ENCODE measurements around the gene LIFR.
"Not testable (repeated sequence)": the region's sequence is repeated elsewhere in the genome, so short reads cannot be mapped to it uniquely, and the experiment has no call there.

LIFR gene

GRCh38 chr5:38516649-38517048 is 39.8 kb downstream of the LIFR start:
- DNase-seq (ENCODE audit: low read depth), result not testable (repeated sequence)

GRCh38 chr5:38515646-38516045 is 40.8 kb downstream of the LIFR start:
- DNase-seq (ENCODE audit: low read depth), result no peak

GRCh38 chr5:38515092-38515491 is 41.4 kb downstream of the LIFR start:
- no peak for DNase-seq (ENCODE audit: low read depth)

- peak; percentile 17 for DNase-seq (ENCODE audit: low read depth)
These were observed 47.3 kb downstream of the LIFR start for GRCh38 chr5:38509185-38509584.

GRCh38 chr5:38506302-38506701 is 50.1 kb downstream of the LIFR start:
- no peak for DNase-seq (ENCODE audit: low read depth)

GRCh38 chr5:38500573-38501260 is 55.7 kb downstream of the LIFR start:
- DNase-seq (ENCODE audit: low read depth), result peak; percentile 32

GRCh38 chr5:38497946-38498345 is 58.5 kb downstream of the LIFR start:
- DNase-seq (ENCODE audit: low read depth), result no peak

- DNase-seq (ENCODE audit: low read depth), result no peak
These were observed 61.7 kb downstream of the LIFR start for GRCh38 chr5:38494763-38495162.

- no peak for DNase-seq (ENCODE audit: low read depth)
These were observed 62.3 kb downstream of the LIFR start for GRCh38 chr5:38494175-38494574.

GRCh38 chr5:38483805-38484398 is 72.5 kb downstream of the LIFR start:
- DNase-seq (ENCODE audit: low read depth), result no peak

GRCh38 chr5:38479315-38479904 is 77.0 kb downstream of the LIFR start:
- no peak for DNase-seq (ENCODE audit: low read depth)

- DNase-seq (ENCODE audit: low read depth), result no peak
These were observed 77.6 kb downstream of the LIFR start for GRCh38 chr5:38478878-38479277.

- DNase-seq (ENCODE audit: low read depth), result no peak
These were observed 78.3 kb downstream of the LIFR start for GRCh38 chr5:38478166-38478565.

- DNase-seq (ENCODE audit: low read depth), result no peak
These were observed 83.4 kb downstream of the LIFR start for GRCh38 chr5:38473008-38473407.

- DNase-seq (ENCODE audit: low read depth), result no peak
These were observed 83.9 kb downstream of the LIFR start for GRCh38 chr5:38472541-38472940.

- no peak for DNase-seq (ENCODE audit: low read depth)
These were observed 84.7 kb downstream of the LIFR start for GRCh38 chr5:38471709-38472108.

- no peak for DNase-seq (ENCODE audit: low read depth)
These were observed 86.7 kb downstream of the LIFR start for GRCh38 chr5:38469707-38470267.

GRCh38 chr5:38468978-38469706 is 87.3 kb downstream of the LIFR start:
- DNase-seq (ENCODE audit: low read depth), result no peak

- peak; percentile 81 for DNase-seq (ENCODE audit: low read depth)
These were observed 88.2 kb downstream of the LIFR start for GRCh38 chr5:38468202-38468673.

GRCh38 chr5:38467353-38468040 is 88.9 kb downstream of the LIFR start:
- no peak for DNase-seq (ENCODE audit: low read depth)

- no peak for DNase-seq (ENCODE audit: low read depth)
These were observed 89.8 kb downstream of the LIFR start for GRCh38 chr5:38466424-38467189.
